8988T (cell line): Measurements from ENCODE around the gene GPA33.

ENCODE experiments used
- DNase-seq: peaks from one replicate; pipeline ENCODE4 v3.0.0; 2011

The GPA33 gene

GRCh38 chr1:167083871-167084270 lies 6.3 kb downstream of the GPA33 start:
- no peak for DNase-seq

- DNase-seq: no peak
Measured at GRCh38 chr1:167083066-167083665, 7.0 kb downstream of the GPA33 start.

- DNase-seq: no peak
Measured at GRCh38 chr1:167082511-167083027, 7.6 kb downstream of the GPA33 start.

- no peak for DNase-seq
Measured at GRCh38 chr1:167081594-167082156, 8.5 kb downstream of the GPA33 start.

GRCh38 chr1:167077868-167078210 lies 12.3 kb downstream of the GPA33 start:
- DNase-seq: no peak

- no peak for DNase-seq
Measured at GRCh38 chr1:167077128-167077867, 12.9 kb downstream of the GPA33 start.

GRCh38 chr1:167076136-167076710 lies 14.0 kb downstream of the GPA33 start:
- no peak for DNase-seq

GRCh38 chr1:167071286-167071685 lies 18.9 kb downstream of the GPA33 start:
- DNase-seq: no peak

- DNase-seq: no peak
Measured at GRCh38 chr1:167068761-167069160, 21.4 kb downstream of the GPA33 start.

GRCh38 chr1:167067904-167068303 lies 22.3 kb downstream of the GPA33 start:
- no peak for DNase-seq

- peak; percentile 84 for DNase-seq
Measured at GRCh38 chr1:167066333-167067122, 23.6 kb downstream of the GPA33 start.

GRCh38 chr1:167065471-167065870 lies 24.7 kb downstream of the GPA33 start:
- DNase-seq: no peak

- no peak for DNase-seq
Measured at GRCh38 chr1:167064621-167065020, 25.6 kb downstream of the GPA33 start.

GRCh38 chr1:167061073-167061464 lies 29.1 kb downstream of the GPA33 start:
- no peak for DNase-seq

GRCh38 chr1:167060141-167061072 lies 29.8 kb downstream of the GPA33 start:
- no peak for DNase-seq

- no peak for DNase-seq
Measured at GRCh38 chr1:167059809-167060107, 30.4 kb downstream of the GPA33 start.

GRCh38 chr1:167059045-167059808 lies 30.9 kb downstream of the GPA33 start:
- DNase-seq: no peak

GRCh38 chr1:167057241-167057688 lies 32.9 kb downstream of the GPA33 start:
- DNase-seq: no peak

GRCh38 chr1:167056529-167057231 lies 33.5 kb downstream of the GPA33 start:
- no peak for DNase-seq

- no peak for DNase-seq
Measured at GRCh38 chr1:167054946-167055630, 35.1 kb downstream of the GPA33 start.
